Glutamatergic neuron (in vitro differentiated cells): ENCODE measurements around the gene OR9A2. TPM values are rescaled to one million over a fixed set of nuclear protein-coding genes. Genes with fewer than 3 reads are reported as not detected.
"Not testable (repeated sequence)": the region's sequence is repeated elsewhere in the genome, so short reads cannot be mapped to it uniquely, and the experiment has no call there.

Source experiments
- DNase-seq: peaks from one replicate; pipeline ENCODE4 v3.0.0; 2022
- H3K27ac Mint-ChIP-seq: one replicate; pipeline ENCODE4 v1.8.0; 2020; ENCODE audit warnings: mild to moderate bottlenecking, mixed read lengths, inconsistent platforms; ENCODE audit not compliant: unreplicated experiment
- H3K27me3 Mint-ChIP-seq: one replicate; pipeline ENCODE4 v1.8.0; 2020; ENCODE audit warnings: mild to moderate bottlenecking, moderate library complexity, mixed read lengths, inconsistent platforms; ENCODE audit not compliant: unreplicated experiment
- H3K36me3 Mint-ChIP-seq: one replicate; pipeline ENCODE4 v1.8.0; 2020; ENCODE audit warnings: mild to moderate bottlenecking, mixed read lengths, inconsistent platforms; ENCODE audit not compliant: unreplicated experiment
- H3K4me1 Mint-ChIP-seq: one replicate; pipeline ENCODE4 v1.8.0; 2020; ENCODE audit warnings: mild to moderate bottlenecking, low read depth, mixed read lengths, inconsistent platforms; ENCODE audit not compliant: unreplicated experiment
- H3K4me3 Mint-ChIP-seq: one replicate; pipeline ENCODE4 v1.8.0; 2020; ENCODE audit warnings: mild to moderate bottlenecking, mixed read lengths, inconsistent platforms; ENCODE audit not compliant: unreplicated experiment
- H3K9me3 Mint-ChIP-seq: one replicate; pipeline ENCODE4 v1.8.0; 2020; ENCODE audit warnings: mild to moderate bottlenecking, moderate library complexity, mixed read lengths, inconsistent platforms; ENCODE audit not compliant: unreplicated experiment
- CTCF ChIP-seq: fragments of 200-600 bp; sonication (generic); IDR thresholded peaks from one replicate; pipeline ENCODE4 v1.5.0; 2021; ENCODE audit not compliant: partially characterized antibody, unreplicated experiment
- total RNA-seq: library from RNA; stranded (reverse); fragmentation: NEBNext Ultra II Directional; extraction: Animal tissue kit (Norgen Biotek cat#: 25700); gene quantifications from one replicate; pipeline ENCODE4 v1.2.1, GENCODE V29; 2021; ENCODE audit not compliant: unreplicated experiment

Gene OR9A2
- total RNA-seq, 1 donor from 2014 or later, result not detected

GRCh38 chr7:142997456-142997989 is 29.4 kb downstream of the OR9A2 start:
- Mint-ChIP-seq H3K9me3 (no peaks in the 10 kb centered on the region), H3K27ac (no peak overlapping the region), H3K27me3 (no peaks in the 10 kb centered on the region), H3K36me3 (no peaks in the 10 kb centered on the region), H3K4me1 (no peaks in the 10 kb centered on the region), H3K4me3 (no peak overlapping the region)
- no peak for TF ChIP-seq CTCF
- no peak for DNase-seq

- no peaks in the 10 kb centered on the region for H3K9me3 Mint-ChIP-seq
- H3K4me3 Mint-ChIP-seq, result no peak overlapping the region
- H3K27ac Mint-ChIP-seq, result no peak overlapping the region
- no peaks in the 10 kb centered on the region for H3K4me1 Mint-ChIP-seq
- H3K27me3 Mint-ChIP-seq, result no peaks in the 10 kb centered on the region
- no peak for TF ChIP-seq CTCF
- no peaks in the 10 kb centered on the region for H3K36me3 Mint-ChIP-seq
- no peak for DNase-seq
Observed at GRCh38 chr7:142992427-142992826, 34.5 kb downstream of the OR9A2 start.

GRCh38 chr7:142984297-142984696 is 42.6 kb downstream of the OR9A2 start:
- no peaks in the 10 kb centered on the region for H3K36me3 Mint-ChIP-seq
- H3K4me1 Mint-ChIP-seq, result no peaks in the 10 kb centered on the region
- no peak for DNase-seq
- no peaks in the 10 kb centered on the region for H3K27me3 Mint-ChIP-seq
- TF ChIP-seq CTCF, result no peak
- no peak overlapping the region for H3K27ac Mint-ChIP-seq
- H3K4me3 Mint-ChIP-seq, result no peak overlapping the region
- peaks cover 9% of the 10 kb centered on the region for H3K9me3 Mint-ChIP-seq

GRCh38 chr7:142983825-142984224 is 43.1 kb downstream of the OR9A2 start:
- Mint-ChIP-seq H3K36me3 (no peaks in the 10 kb centered on the region), H3K4me3 (no peak overlapping the region), H3K9me3 (peaks cover 9% of the 10 kb centered on the region), H3K4me1 (no peaks in the 10 kb centered on the region), H3K27ac (no peak overlapping the region), H3K27me3 (no peaks in the 10 kb centered on the region)
- TF ChIP-seq CTCF, result no peak
- no peak for DNase-seq

- DNase-seq, H3K4me3 Mint-ChIP-seq, H3K27ac Mint-ChIP-seq, H3K36me3 Mint-ChIP-seq, H3K4me1 Mint-ChIP-seq, H3K27me3 Mint-ChIP-seq, H3K9me3 Mint-ChIP-seq: not testable (repeated sequence)
Observed at GRCh38 chr7:142978402-142978801, 48.5 kb downstream of the OR9A2 start.

Other genes with a start within 250 kb of the OR9A2 start
- 21.4 TPM for gene EPHB6, start 172.1 kb downstream of the OR9A2 start, total RNA-seq
- 0.27 TPM for gene TRPV6, start 141.4 kb downstream of the OR9A2 start, total RNA-seq
- 0.15 TPM for gene TRPV5, start 93.4 kb downstream of the OR9A2 start, total RNA-seq
- not detected for gene LLCFC1, start 87.6 kb downstream of the OR9A2 start, total RNA-seq
- 0.64 TPM for gene KEL, start 64.8 kb downstream of the OR9A2 start, total RNA-seq
- gene OR6V1, start 25.2 kb upstream of the OR9A2 start, total RNA-seq, result not detected
- gene PIP, start 104.9 kb upstream of the OR9A2 start, total RNA-seq, result not detected
- gene TAS2R39, start 156.3 kb upstream of the OR9A2 start, total RNA-seq, result not detected
- not detected for gene TAS2R40, start 194.9 kb upstream of the OR9A2 start, total RNA-seq
- 48.6 TPM for gene GSTK1, start 236.3 kb upstream of the OR9A2 start, total RNA-seq